ENCODE results near the gene TMEM204.

DNA sequence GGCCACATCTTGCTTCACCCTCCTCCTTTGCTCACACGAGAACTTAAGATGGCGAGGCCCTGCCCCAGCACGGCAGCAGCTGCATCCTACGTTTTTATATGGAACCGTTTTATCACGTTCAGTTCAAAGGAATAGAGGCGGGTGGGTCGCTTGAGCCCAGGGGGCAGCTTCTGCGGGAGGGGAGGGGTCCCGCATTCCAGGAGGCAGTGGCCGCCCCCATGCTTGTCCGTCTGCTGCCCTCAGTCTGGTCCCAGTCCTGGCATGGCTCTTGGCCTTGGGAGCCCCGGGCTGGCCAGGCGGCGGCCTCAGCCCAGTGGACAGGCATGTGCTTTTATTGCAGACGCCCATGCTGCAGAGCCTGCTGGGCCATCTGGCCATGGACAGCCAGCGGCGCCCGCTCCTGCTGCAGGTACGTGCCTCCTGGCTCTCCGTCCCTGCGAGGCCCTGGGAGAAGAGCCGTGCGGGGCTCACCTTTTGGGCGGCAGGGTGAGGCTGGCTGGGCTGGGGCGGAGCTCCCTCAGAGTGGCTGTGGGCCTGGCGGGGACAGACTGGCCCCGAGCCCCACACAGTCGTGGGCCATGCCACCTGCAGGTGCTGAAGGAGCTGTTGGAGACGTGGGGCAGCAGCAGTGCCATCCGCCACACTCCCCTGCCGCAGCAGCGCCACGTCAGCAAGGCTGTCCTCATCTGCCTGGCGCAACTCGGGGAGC is 33.6 kb upstream of the TMEM204 start:
- no peak for TF ChIP-seq GATA3 (IDR thresholded peaks at IDR 0.05; ENCODE audit: low read depth, low read length)
- TF ChIP-seq GATA2 (IDR thresholded peaks at IDR 0.05; ENCODE audit: low read depth, low read length): no peak
